Panc1 (cell line): Measurements from ENCODE around the gene VWF.

Experiments used
- CTCF ChIP-seq: fragments of 450-650 bp; IDR thresholded peaks from 2 replicates; pipeline ENCODE4 v1.5.1; 2017; ENCODE audit warnings: mild to moderate bottlenecking
- POLR2AphosphoS5 ChIP-seq: IDR thresholded peaks from 2 replicates; pipeline ENCODE4 v1.6.1; 2012; ENCODE audit warnings: mild to moderate bottlenecking, low read depth, low read length, moderate library complexity
- SIN3A ChIP-seq: IDR thresholded peaks from 2 replicates; pipeline ENCODE4 v1.6.1; 2012; ENCODE audit warnings: low read depth, mild to moderate bottlenecking, low read length, moderate library complexity, borderline replicate concordance; ENCODE audit not compliant: insufficient read depth

DNA sequence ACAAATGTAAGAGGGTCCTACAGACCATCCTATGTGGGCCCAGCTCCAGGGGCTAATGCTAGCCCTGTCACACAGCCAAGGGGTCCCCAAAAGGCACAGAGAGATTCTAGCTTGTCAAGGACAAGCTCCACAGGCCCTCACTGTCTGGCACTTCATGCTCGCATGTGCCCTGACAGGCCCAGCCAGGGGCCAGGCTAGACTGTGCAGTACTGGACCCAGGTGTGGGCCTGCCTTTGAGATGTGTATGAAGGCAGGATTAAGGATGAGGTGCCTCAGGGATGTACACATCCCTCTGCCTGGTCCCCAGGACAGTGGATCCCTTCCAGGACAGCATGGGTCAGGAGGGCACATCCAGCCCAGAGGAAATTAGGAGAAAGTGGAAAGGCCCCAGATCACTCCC, 57.8 kb downstream of the VWF start:
- TF ChIP-seq SIN3A: no peak
- TF ChIP-seq CTCF: no peak
- TF ChIP-seq POLR2AphosphoS5: no peak
